Ishikawa (cell line): Measurements from ENCODE around the gene PRDM16.

Experiments used
- CEBPB ChIP-seq: IDR thresholded peaks from 2 replicates; pipeline ENCODE4 v1.6.1; 2012
- MAX ChIP-seq: IDR thresholded peaks from 2 replicates; pipeline ENCODE4 v1.6.1; 2012

- no peak for TF ChIP-seq MAX
- no peak for TF ChIP-seq CEBPB
These were observed 84.2 kb downstream of the PRDM16 start for GRCh38 chr1:3153197-3153596.
